Left ventricle myocardium inferior (tissue), 1 donor: ENCODE results near the gene HTR3A. TPM values are rescaled to one million over a fixed set of nuclear protein-coding genes. Genes with fewer than 3 reads are reported as not detected.

ENCODE experiments used
- DNase-seq: peaks from one replicate; pipeline ENCODE4 v3.0.0-alpha.2; 2020
- H3K27ac ChIP-seq: fragments of 200-600 bp; replicated peaks from 2 replicates; pipeline ENCODE4 v1.8.0; 2021
- H3K27me3 ChIP-seq: fragments of 200-600 bp; 2 replicates; pipeline ENCODE4 v1.8.0; 2021; ENCODE audit warnings: low read depth
- H3K36me3 ChIP-seq: fragments of 200-600 bp; 2 replicates; pipeline ENCODE4 v1.8.0; 2021
- H3K4me1 ChIP-seq: fragments of 200-600 bp; 2 replicates; pipeline ENCODE4 v1.8.0; 2021
- H3K4me3 ChIP-seq: fragments of 200-600 bp; 2 replicates; pipeline ENCODE4 v1.8.0; 2021; ENCODE audit warnings: mild to moderate bottlenecking, moderate library complexity
- H3K9me3 ChIP-seq: fragments of 200-600 bp; replicated peaks from 2 replicates; pipeline ENCODE4 v1.8.0; 2021
- CTCF ChIP-seq: fragments of 200-600 bp; IDR thresholded peaks from 2 replicates; pipeline ENCODE4 v1.8.0; 2021; ENCODE audit warnings: antibody characterized with exemption, mild to moderate bottlenecking, borderline replicate concordance
- intact Hi-C: fragments of 100-400 bp; cut with micrococcal nuclease; formaldehyde crosslinking; loops from one replicate; pipeline ENCODE4 v1.11.0; 2022
- total RNA-seq: library from RNA; stranded (reverse); fragmentation: NEBNext Ultra II Directional; extraction: Animal tissue kit (Norgen Biotek cat#: 25700); gene quantifications from one replicate; pipeline ENCODE4 v1.2.1, GENCODE V29; 2021
- donor health status: DM: no; HTN: yes; CAD: no; lungs with severe emphysema.

The HTR3A gene
- total RNA-seq, 1 donor from 2014 or later = not detected

- peaks cover 4% of the 10 kb centered on the region for H3K4me1 ChIP-seq
- peaks cover 4% of the 10 kb centered on the region for H3K27me3 ChIP-seq
- TF ChIP-seq CTCF = no peak
- no peaks in the 10 kb centered on the region for H3K36me3 ChIP-seq
- intact Hi-C loops = no loop called here
- H3K4me3 ChIP-seq = no peak overlapping the region
- DNase-seq = no peak
- no peaks in the 10 kb centered on the region for H3K9me3 ChIP-seq
- H3K27ac ChIP-seq = no peak overlapping the region
These were observed 42.8 kb downstream of the HTR3A start for GRCh38 chr11:114017723-114018122.

GRCh38 chr11:114019046-114019445, 44.1 kb downstream of the HTR3A start:
- Histone ChIP-seq H3K27me3 (no peaks in the 10 kb centered on the region), H3K9me3 (no peaks in the 10 kb centered on the region), H3K4me3 (no peak overlapping the region), H3K36me3 (no peaks in the 10 kb centered on the region), H3K4me1 (peaks cover 4% of the 10 kb centered on the region), H3K27ac (no peak overlapping the region)
- no peak for TF ChIP-seq CTCF
- DNase-seq = no peak
- intact Hi-C loops = no loop called here

- Histone ChIP-seq H3K4me1 (peaks cover 4% of the 10 kb centered on the region), H3K27me3 (no peaks in the 10 kb centered on the region), H3K9me3 (no peaks in the 10 kb centered on the region), H3K36me3 (no peaks in the 10 kb centered on the region), H3K4me3 (no peak overlapping the region), H3K27ac (no peak overlapping the region)
- no peak for TF ChIP-seq CTCF
- intact Hi-C loops = no loop called here
- no peak for DNase-seq
These were observed 44.7 kb downstream of the HTR3A start for GRCh38 chr11:114019574-114019973.

GRCh38 chr11:114025329-114025907, 50.5 kb downstream of the HTR3A start:
- Histone ChIP-seq H3K36me3 (no peaks in the 10 kb centered on the region), H3K4me3 (no peak overlapping the region), H3K27me3 (no peaks in the 10 kb centered on the region), H3K4me1 (peaks cover 13% of the 10 kb centered on the region), H3K9me3 (no peaks in the 10 kb centered on the region), H3K27ac (peak overlapping the region; percentile 6)
- no peak for DNase-seq
- TF ChIP-seq CTCF = no peak
- intact Hi-C loops = no loop called here

- intact Hi-C loops = no loop called here
- DNase-seq = no peak
- TF ChIP-seq CTCF = peak; percentile 24
- no peak overlapping the region for H3K27ac ChIP-seq
- no peaks in the 10 kb centered on the region for H3K36me3 ChIP-seq
- peaks cover 13% of the 10 kb centered on the region for H3K4me1 ChIP-seq
- H3K27me3 ChIP-seq = no peaks in the 10 kb centered on the region
- H3K4me3 ChIP-seq = no peak overlapping the region
- H3K9me3 ChIP-seq = no peaks in the 10 kb centered on the region
These were observed 51.4 kb downstream of the HTR3A start for GRCh38 chr11:114026355-114026754.
